ENCODE results near the gene SYCE1L.
A peak's percentile ranks its signal among the peaks of the same experiment; 100 is the strongest.

GRCh38 chr16:77236063-77236511, 36.9 kb downstream of the SYCE1L start:
- TF ChIP-seq POLR2A (IDR thresholded peaks at IDR 0.05): no peak
- TF ChIP-seq CTCF (IDR thresholded peaks at IDR 0.05): peak; percentile 99 to 100 (median 100)
- TF ChIP-seq POLR2AphosphoS5 (IDR thresholded peaks at IDR 0.05; ENCODE audit: insufficient read depth in 1 of 2, low read depth in 1 of 2): peak; percentile 13 to 36

Measured in vagina (tissue), 2 donors.